Measurements from ENCODE around the gene THOC1. TPM values are rescaled to one million over a fixed set of nuclear protein-coding genes. Genes with fewer than 3 reads are reported as not detected.

The THOC1 gene
- total RNA-seq, 1 experiment from 2014 or later, result 74.5 TPM

- Histone ChIP-seq H2BK12ac (ENCODE audit: insufficient read length, low read depth, low read length) (no peak overlapping the region), H4K8ac (replicated peaks; ENCODE audit: insufficient read length, low read depth, low read length) (no peak overlapping the region), H3K4me1 (ENCODE audit: insufficient read depth, low read length) (peaks cover 4% of the 10 kb centered on the region; the same call in 1 of the 2 replicates), H3K27ac (ENCODE audit: insufficient read length, low read depth, low read length) (no peak overlapping the region), H2BK15ac (ENCODE audit: low read depth, low read length) (no peak overlapping the region), H2AFZ (ENCODE audit: low read length) (no peak overlapping the region), H3K9ac (ENCODE audit: extremely low read depth, insufficient read length, low read length) (no peak overlapping the region), H3T11ph (ENCODE audit: low read length) (no peak overlapping the region), H4K20me1 (ENCODE audit: control insufficient read depth, insufficient read depth, insufficient read length) (no peaks in the 10 kb centered on the region), H3K27me3 (ENCODE audit: insufficient read depth, low read length) (no peaks in the 10 kb centered on the region), H3K23ac (ENCODE audit: insufficient read length, low read depth, low read length) (no peak overlapping the region), H3K4me2 (ENCODE audit: insufficient read depth, insufficient read length, low read length) (no peak overlapping the region), H2AK5ac (ENCODE audit: insufficient read length, low read length) (no peak overlapping the region), H3K9me3 (ENCODE audit: control insufficient read depth, low read depth, low read length) (no peaks in the 10 kb centered on the region), H4K5ac (ENCODE audit: insufficient read length, low read depth, low read length) (no peak overlapping the region), H4K91ac (ENCODE audit: insufficient read length, low read depth, low read length) (no peak overlapping the region), H3K79me2 (ENCODE audit: insufficient read depth, low read length) (no peaks in the 10 kb centered on the region), H3K23me2 (ENCODE audit: insufficient read length, low read depth, low read length, poor library complexity, severe bottlenecking) (peaks cover 4% of the 10 kb centered on the region), H3K79me1 (ENCODE audit: insufficient read depth, low read depth, low read length, poor library complexity, severe bottlenecking) (no peaks in the 10 kb centered on the region), H2BK20ac (ENCODE audit: low read depth, low read length, poor library complexity, severe bottlenecking) (no peak overlapping the region), H3K4ac (ENCODE audit: low read depth, low read length) (no peak overlapping the region), H3K14ac (ENCODE audit: insufficient read depth, low read length) (no peak overlapping the region), H2BK120ac (ENCODE audit: low read depth, low read length, poor library complexity, severe bottlenecking) (no peak overlapping the region), H3K18ac (ENCODE audit: insufficient read length, low read depth, low read length) (no peak overlapping the region), H3K56ac (ENCODE audit: insufficient read length, low read depth, low read length) (no peak overlapping the region), H2BK5ac (ENCODE audit: insufficient read length, low read length) (no peak overlapping the region)
- DNase-seq, result no peak
- H3K9me3 Mint-ChIP-seq, result no peaks in the 10 kb centered on the region; a peak in 1 of 5 replicates
- no peaks in the 10 kb centered on the region for H3K27me3 Mint-ChIP-seq (ENCODE audit: low read depth)
- peak overlapping the region in 2 of 3 experiments; percentile 6 to 66; a peak in 3 of 7 replicates for H3K27ac Mint-ChIP-seq
- H3K4me1 Mint-ChIP-seq, result peaks cover 20 to 34% of the 10 kb centered on the region in 2 experiments
- no peak for TF ChIP-seq CTCF (conservative IDR thresholded peaks at IDR 0.05)
- no CpG with 5 or more reads among the region's 2 CpGs for WGBS (ENCODE audit: extremely low coverage, insufficient read length, low lambda C conversion rate)
- no peaks in the 10 kb centered on the region; a peak in 1 of 7 replicates for H3K36me3 Mint-ChIP-seq (ENCODE audit: insufficient read depth in 1 of 3, low read depth in 3 of 3)
- no peak overlapping the region for H3K4me3 Mint-ChIP-seq
These were observed 4.8 kb upstream of the THOC1 start for GRCh38 chr18:272650-273049.

Measured in H9 (cell line).